HepG2 (cell line): Measurements from ENCODE around the gene FAM89B. TPM values are rescaled to one million over a fixed set of nuclear protein-coding genes. Genes with fewer than 3 reads are reported as not detected.

Source experiments
- BORCS8-MEF2B ChIP-seq: sonication (generic); formaldehyde crosslinking; IDR thresholded peaks from 2 replicates; pipeline ENCODE4 v1.8.0; 2022; ENCODE audit warnings: mild to moderate bottlenecking, missing genetic modification reagents
- CEBPB ChIP-seq: IDR thresholded peaks from 2 replicates; pipeline ENCODE4 v1.6.1; 2011; ENCODE audit warnings: low read depth, low read length, improper control_type of control experiment, borderline replicate concordance
- CSRNP2 ChIP-seq: sonication (generic); formaldehyde crosslinking; conservative IDR thresholded peaks from 2 replicates; pipeline ENCODE4 v1.8.0; 2022; ENCODE audit warnings: low read depth, missing genetic modification reagents
- ELF3 ChIP-seq: IDR thresholded peaks from 2 replicates; pipeline ENCODE4 v1.6.1; 2016; ENCODE audit warnings: missing genetic modification reagents, missing compliant biosample characterization
- EP300 ChIP-seq, 3 experiments: sonication (generic) in 1 of 3; formaldehyde crosslinking in 1 of 3; IDR thresholded peaks; 2 replicates each; pipeline versions ENCODE4 v1.5.1 to v1.6.1; 2011 to 2020; ENCODE audit warnings: low read depth in 2 of 3, low read length in 2 of 3, borderline replicate concordance in 1 of 3, improper control_type of control experiment in 1 of 3, mild to moderate bottlenecking in 1 of 3, missing genetic modification reagents in 1 of 3, moderate library complexity in 1 of 3
- GMEB1 ChIP-seq: sonication (generic); formaldehyde crosslinking; IDR thresholded peaks from 2 replicates; pipeline ENCODE4 v1.5.1; 2020; ENCODE audit warnings: missing genetic modification reagents, mild to moderate bottlenecking, borderline replicate concordance
- HNRNPH1 ChIP-seq: fragments of 200-400 bp; formaldehyde crosslinking; optimal IDR thresholded peaks from 2 replicates; pipeline ENCODE3; 2017; ENCODE audit warnings: mild to moderate bottlenecking, low read depth, low read length
- MXD4 ChIP-seq: IDR thresholded peaks from 2 replicates; pipeline ENCODE4 v1.6.1; 2016; ENCODE audit warnings: mild to moderate bottlenecking, missing biosample characterization, missing genetic modification reagents
- ONECUT2 ChIP-seq: sonication (generic); formaldehyde crosslinking; IDR thresholded peaks from 2 replicates; pipeline ENCODE4 v1.4.0; 2020; ENCODE audit warnings: missing genetic modification reagents
- PHF20 ChIP-seq: sonication (generic); formaldehyde crosslinking; IDR thresholded peaks from 2 replicates; pipeline ENCODE4 v1.5.0; 2020; ENCODE audit warnings: mild to moderate bottlenecking, missing genetic modification reagents
- PHF21A ChIP-seq: sonication (generic); formaldehyde crosslinking; IDR thresholded peaks from 2 replicates; pipeline ENCODE4 v1.5.0; 2020; ENCODE audit warnings: mild to moderate bottlenecking, missing genetic modification reagents
- PTBP1 ChIP-seq: fragments of 200-400 bp; formaldehyde crosslinking; IDR thresholded peaks from 2 replicates; pipeline ENCODE4 v1.6.1; 2018; ENCODE audit warnings: low read length, low read depth; ENCODE audit not compliant: poor library complexity, severe bottlenecking
- REXO4 ChIP-seq: sonication (generic); formaldehyde crosslinking; IDR thresholded peaks from 2 replicates; pipeline ENCODE4 v1.8.0; 2022; ENCODE audit warnings: missing genetic modification reagents, mild to moderate bottlenecking, borderline replicate concordance
- SNAI1 ChIP-seq: sonication (generic); formaldehyde crosslinking; IDR thresholded peaks from 2 replicates; pipeline ENCODE4 v1.5.0; 2020; ENCODE audit warnings: mild to moderate bottlenecking, missing genetic modification reagents, borderline replicate concordance
- TCF7L2 ChIP-seq: IDR thresholded peaks from 2 replicates; pipeline ENCODE4 v1.6.1; 2011; ENCODE audit warnings: mild to moderate bottlenecking, low read depth, low read length, moderate library complexity
- ZBTB2 ChIP-seq: sonication (generic); formaldehyde crosslinking; IDR thresholded peaks from 2 replicates; pipeline ENCODE4 v1.8.0; 2022; ENCODE audit warnings: low read depth, missing genetic modification reagents
- ZFP36L1 ChIP-seq: sonication (generic); formaldehyde crosslinking; IDR thresholded peaks from 2 replicates; pipeline ENCODE4 v1.8.0; 2022; ENCODE audit warnings: mild to moderate bottlenecking, missing genetic modification reagents, moderate library complexity
- polyA plus RNA-seq, 8 experiments: library from polyadenylated mRNA; depleted of rRNA in 3 of 8; stranded (reverse) in 7 of 8; unstranded in 1 of 8; fragments of >200 nt; fragmentation: Illumina TruSeq in 4 of 8; extraction: Trizol in 4 of 8; gene quantifications; 2 replicates each; pipeline versions ENCODE4 v1.2.1 to v1.2.3, GENCODE V29; 2011 to 2016; ENCODE audit warnings: low read depth in 4 of 8, missing spikeins in 1 of 8, mixed read lengths in 1 of 8; ENCODE audit not compliant: insufficient read depth in 1 of 8
- total RNA-seq, 5 experiments: library from RNA; depleted of rRNA; stranded (reverse); fragments of >200 nt; fragmentation: Illumina TruSeq; extraction: Trizol; gene quantifications; 2 replicates each; pipeline ENCODE4 v1.2.3, GENCODE V29; 2016; ENCODE audit warnings: low read depth in 1 of 5

Gene FAM89B
- total and polyA plus RNA-seq, 2 of the 13 experiments (the other 11 are each of a cell fraction or from before 2014, with no cell fraction given) = 5.7 to 8.0 TPM

GRCh38 chr11:65616575-65617001 lies 44.2 kb downstream of the FAM89B start (continued):
- peak; percentile 19; the same call in 1 of the 2 replicates for TF ChIP-seq PHF21A (CRISPR knock-in tag)
- no peak for TF ChIP-seq PHF20 (CRISPR knock-in tag)
- TF ChIP-seq CSRNP2 (CRISPR knock-in tag) = no peak
- no peak for TF ChIP-seq ONECUT2 (CRISPR knock-in tag)
- no peak for TF ChIP-seq ZFP36L1 (CRISPR knock-in tag)
- no peak for TF ChIP-seq ELF3 (CRISPR knock-in tag)
- no peak for TF ChIP-seq TCF7L2
- TF ChIP-seq HNRNPH1 = no peak
- 0 out of 2 replicates have a peak, but pooled peaks have one; percentile 23 for TF ChIP-seq MXD4 (CRISPR knock-in tag)
- TF ChIP-seq EP300 (IDR thresholded peaks at IDR 0.05; ENCODE audit: low read depth in 2 of 2, low read length in 2 of 2) = peak in 1 of 2 experiments; percentile 44; a peak in 1 of 4 replicates
- no peak for TF ChIP-seq EP300 (CRISPR knock-in tag; IDR thresholded peaks at IDR 0.05; ENCODE audit: borderline replicate concordance)
- peak; percentile 49; the same call in 1 of the 2 replicates for TF ChIP-seq CEBPB
- no peak for TF ChIP-seq REXO4 (CRISPR knock-in tag)
- no peak for TF ChIP-seq BORCS8-MEF2B (CRISPR knock-in tag)
- no peak for TF ChIP-seq SNAI1
- TF ChIP-seq PTBP1 = no peak
- no peak for TF ChIP-seq ZBTB2 (CRISPR knock-in tag)
- no peak for TF ChIP-seq GMEB1
